22Rv1 (cell line): ENCODE data around the gene DCC.

Experiments
- H3K27ac ChIP-seq: fragments of 450-650 bp; 2 replicates; pipeline ENCODE4 v1.5.1; 2017
- CTCF ChIP-seq: fragments of 450-650 bp; IDR thresholded peaks from 2 replicates; pipeline ENCODE4 v1.5.1; 2017; ENCODE audit warnings: mild to moderate bottlenecking
- ZFX ChIP-seq: fragments of 450-650 bp; IDR thresholded peaks from 2 replicates; pipeline ENCODE4 v1.6.1; 2017; ENCODE audit warnings: antibody characterized with exemption, borderline replicate concordance

DCC gene

GRCh38 chr18:52370841-52371240, 30.8 kb downstream of the DCC start:
- H3K27ac ChIP-seq: no peak overlapping the region
- TF ChIP-seq ZFX (no peak), CTCF (no peak)

GRCh38 chr18:52376104-52376503, 36.1 kb downstream of the DCC start:
- no peak for TF ChIP-seq ZFX
- no peak overlapping the region for H3K27ac ChIP-seq

- no peak overlapping the region for H3K27ac ChIP-seq
- no peak for TF ChIP-seq CTCF
- no peak for TF ChIP-seq ZFX
Measured at GRCh38 chr18:52377094-52377493, 37.1 kb downstream of the DCC start.

- TF ChIP-seq CTCF (no peak), ZFX (no peak)
- H3K27ac ChIP-seq: no peak overlapping the region
Measured at GRCh38 chr18:52386306-52386705, 46.3 kb downstream of the DCC start.

GRCh38 chr18:52387175-52387574, 47.2 kb downstream of the DCC start:
- no peak overlapping the region for H3K27ac ChIP-seq
- TF ChIP-seq ZFX (no peak), CTCF (no peak)

GRCh38 chr18:52391810-52392559, 52.0 kb downstream of the DCC start:
- no peak for TF ChIP-seq ZFX
- TF ChIP-seq CTCF: no peak
- H3K27ac ChIP-seq: no peak overlapping the region

GRCh38 chr18:52394602-52395001, 54.6 kb downstream of the DCC start:
- no peak overlapping the region for H3K27ac ChIP-seq

More at GRCh38 chr18:52394602-52395001, 54.6 kb downstream of the DCC start:
- TF ChIP-seq CTCF (no peak), ZFX (no peak)
